GM23338 (cell line): ENCODE results near the gene BTNL9.

Experiments
- CREB1 ChIP-seq: fragments of 250-450 bp; sonication (Bioruptor Pico); IDR thresholded peaks from 2 replicates; pipeline ENCODE4 v1.5.0; 2020; ENCODE audit warnings: low read depth, mild to moderate bottlenecking, moderate library complexity
- CTCF ChIP-seq, 2 experiments: fragments of 200-600 bp in 1 of 2; sonication (generic) in 1 of 2; conservative IDR thresholded peaks; 2 replicates each; pipeline versions ENCODE4 v1.5.1 to v1.6.1; 2016 to 2017; ENCODE audit warnings: antibody characterized with exemption in 2 of 2, low read depth in 2 of 2, mild to moderate bottlenecking in 2 of 2, moderate library complexity in 1 of 2
- POLR2AphosphoS5 ChIP-seq: IDR thresholded peaks from 2 replicates; pipeline ENCODE4 v1.6.1; 2016; ENCODE audit warnings: antibody characterized with exemption, low read depth
- STAT1 ChIP-seq: IDR thresholded peaks from one replicate; pipeline ENCODE4 v1.6.1; 2016; ENCODE audit warnings: antibody characterized with exemption; ENCODE audit not compliant: unreplicated experiment

- TF ChIP-seq CREB1 (CRISPR knock-in tag) = no peak
- no peak for TF ChIP-seq CTCF (conservative IDR thresholded peaks at IDR 0.05; ENCODE audit: low read depth in 2 of 2)
- no peak for TF ChIP-seq POLR2AphosphoS5
- TF ChIP-seq STAT1 = no peak
These were observed 15.6 kb upstream of the BTNL9 start for GRCh38 chr5:181024245-181025064.
